GM19238 (cell line): Measurements from ENCODE around the gene SPRN.
"Not testable (repeated sequence)": the region's sequence is repeated elsewhere in the genome, so short reads cannot be mapped to it uniquely, and the experiment has no call there.

Source experiments
- DNase-seq: peaks from one replicate; pipeline ENCODE4 v3.0.0; 2011; ENCODE audit warnings: low spot score; ENCODE audit not compliant: insufficient read length

SPRN gene

DNA sequence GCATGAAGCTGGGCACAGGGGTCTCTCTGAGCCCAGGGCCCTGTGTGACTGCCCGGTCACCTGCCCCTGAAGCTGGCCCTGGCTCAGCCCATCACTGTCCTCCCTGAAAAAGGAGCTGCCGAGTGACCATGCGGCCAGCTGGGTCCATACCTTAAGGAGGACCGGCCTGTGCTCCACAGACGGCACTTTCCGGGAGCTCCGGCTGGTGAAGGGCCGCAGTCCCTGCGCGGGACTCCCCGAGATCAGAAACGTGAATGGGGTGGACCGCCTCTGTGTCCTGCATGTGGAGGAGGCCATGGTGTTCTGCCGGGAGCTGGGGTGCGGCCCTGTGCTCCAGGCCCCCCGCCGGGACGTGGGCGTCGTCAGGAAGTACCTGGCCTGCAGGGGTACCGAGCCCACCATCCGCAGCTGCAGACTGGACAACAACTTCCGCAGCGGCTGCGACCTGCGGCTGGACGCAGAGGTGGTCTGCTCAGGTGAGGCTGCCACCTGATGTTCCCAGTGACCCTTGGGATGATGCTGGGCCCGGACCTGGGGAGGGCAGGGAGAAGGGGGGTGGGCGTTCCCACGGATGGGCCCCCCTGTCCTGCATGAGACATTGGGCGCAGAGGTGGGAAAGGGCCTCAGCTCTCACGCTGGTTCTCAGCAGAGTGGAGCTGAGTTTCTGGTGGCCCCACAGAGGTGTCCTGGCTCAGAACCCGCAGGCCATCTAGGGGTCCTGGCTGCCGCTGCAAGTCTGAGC is 32.8 kb upstream of the SPRN start:
- no peak for DNase-seq

DNA sequence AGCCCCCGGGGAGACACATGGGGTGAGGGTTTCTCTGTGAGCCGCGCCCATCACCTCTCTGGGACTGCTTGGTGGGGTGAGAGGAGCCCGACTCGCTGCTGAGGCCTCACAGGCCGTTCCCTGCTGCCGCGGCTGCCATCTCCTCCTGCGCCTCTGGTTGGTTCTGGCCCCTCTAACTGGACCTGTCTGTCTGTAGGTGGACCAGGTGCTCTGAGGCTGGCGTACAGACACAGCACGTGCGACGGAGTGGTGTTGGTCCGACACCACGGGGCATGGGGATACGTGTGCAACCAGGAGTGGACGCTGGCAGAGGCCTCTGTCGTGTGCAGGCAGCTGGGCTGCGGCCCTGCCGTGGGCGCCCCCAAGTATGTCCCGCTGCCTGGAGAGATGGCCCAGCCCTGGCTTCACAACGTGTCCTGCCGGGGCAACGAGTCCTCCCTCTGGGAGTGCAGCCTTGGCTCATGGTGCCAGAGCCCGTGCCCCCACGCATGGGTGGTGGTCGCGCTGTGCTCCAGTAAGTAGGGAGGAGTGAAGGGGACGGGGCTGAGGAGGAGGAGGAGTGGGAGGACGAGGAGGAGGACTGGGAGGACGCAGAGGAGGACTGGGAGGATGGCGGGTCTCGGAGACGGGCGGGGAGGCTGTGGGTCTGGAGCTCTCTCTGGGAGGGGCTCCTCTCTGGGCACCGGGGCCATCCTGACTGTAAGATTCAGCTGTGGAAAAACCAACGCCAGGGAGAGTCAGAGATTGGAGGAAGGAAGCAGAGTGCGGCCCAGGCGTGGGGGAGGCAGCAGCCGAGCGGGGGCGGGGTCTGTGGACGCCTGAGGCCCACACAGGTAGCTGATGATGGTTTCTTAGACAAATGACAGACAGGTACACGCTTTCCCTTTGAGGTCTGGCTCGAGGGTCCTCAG is 31.9 kb upstream of the SPRN start:
- DNase-seq, result no peak

DNA sequence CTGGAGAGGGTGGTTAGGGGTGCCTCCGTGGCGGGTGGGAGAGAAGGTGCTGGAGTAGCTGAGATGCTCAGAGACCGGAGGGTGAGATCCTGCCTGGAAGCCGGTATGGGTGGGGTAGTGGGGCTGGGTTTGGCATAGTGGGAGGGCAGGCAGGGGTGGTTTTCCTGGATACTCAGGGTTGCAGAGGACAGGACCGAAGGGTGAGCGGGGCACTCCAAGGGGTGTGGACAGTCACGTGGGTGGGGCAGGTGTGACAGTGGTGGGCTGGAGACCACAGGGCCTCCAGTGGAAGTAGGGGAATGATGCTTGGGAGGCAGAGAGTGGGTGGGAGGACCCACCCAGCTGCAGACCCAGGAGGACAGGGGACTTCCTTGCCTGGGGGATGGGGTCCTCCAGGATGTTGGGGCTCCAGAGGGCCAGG is 31.2 kb upstream of the SPRN start:
- no peak for DNase-seq

DNA sequence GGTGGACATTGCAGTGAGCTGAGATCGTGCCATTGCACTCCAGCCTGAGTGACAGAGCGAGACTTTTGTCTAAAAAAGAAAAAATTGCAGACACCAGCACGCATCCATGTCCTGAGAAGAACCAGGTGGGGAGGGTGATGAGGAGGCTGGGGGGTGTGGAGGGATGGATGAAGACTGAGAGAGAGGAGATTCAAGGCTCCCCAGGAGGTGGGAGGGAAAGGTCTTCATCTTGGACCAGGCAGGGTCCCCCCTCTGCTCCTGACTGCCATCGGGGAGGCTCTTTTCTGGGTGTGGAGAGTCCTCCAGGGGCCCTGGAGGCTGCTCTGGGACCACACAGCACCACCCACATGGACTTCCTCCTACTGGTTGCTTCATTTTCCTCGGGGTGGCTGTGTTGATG is 30.8 kb upstream of the SPRN start:
- no peak for DNase-seq

DNA sequence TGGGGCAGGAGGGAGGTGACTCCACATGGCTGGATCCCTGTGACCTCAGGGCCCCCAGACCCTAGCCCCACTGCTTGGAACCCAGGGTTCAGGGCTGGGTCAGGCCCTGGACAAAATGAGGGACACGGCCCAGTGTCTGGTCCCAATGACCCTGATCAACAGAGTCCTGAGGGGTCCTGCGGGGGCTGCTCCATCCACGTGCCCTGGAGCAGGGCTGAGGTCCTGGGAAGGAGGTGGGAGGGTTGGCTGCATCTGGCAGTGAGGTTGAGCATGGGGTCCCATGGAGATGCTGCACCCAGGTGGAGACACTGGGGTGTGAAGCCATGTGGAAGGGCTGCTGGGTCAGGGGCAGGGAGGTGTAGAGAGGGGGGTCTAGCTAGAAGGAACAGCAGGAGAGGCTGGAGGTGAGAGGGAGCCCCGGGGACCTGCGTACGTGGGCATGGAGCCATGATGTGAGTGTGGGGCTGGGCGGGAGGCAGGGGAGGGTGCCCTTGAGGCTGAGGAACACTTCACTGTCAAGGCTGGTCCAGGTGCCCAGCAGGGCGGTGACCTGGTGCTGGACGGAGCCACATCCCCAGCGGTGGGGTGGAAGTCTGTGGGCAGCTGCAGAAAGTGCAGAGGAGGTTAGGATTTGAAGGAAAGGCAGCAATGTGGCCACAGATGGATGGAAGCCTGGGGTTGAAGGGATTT is 29.9 kb upstream of the SPRN start:
- no peak for DNase-seq

DNA sequence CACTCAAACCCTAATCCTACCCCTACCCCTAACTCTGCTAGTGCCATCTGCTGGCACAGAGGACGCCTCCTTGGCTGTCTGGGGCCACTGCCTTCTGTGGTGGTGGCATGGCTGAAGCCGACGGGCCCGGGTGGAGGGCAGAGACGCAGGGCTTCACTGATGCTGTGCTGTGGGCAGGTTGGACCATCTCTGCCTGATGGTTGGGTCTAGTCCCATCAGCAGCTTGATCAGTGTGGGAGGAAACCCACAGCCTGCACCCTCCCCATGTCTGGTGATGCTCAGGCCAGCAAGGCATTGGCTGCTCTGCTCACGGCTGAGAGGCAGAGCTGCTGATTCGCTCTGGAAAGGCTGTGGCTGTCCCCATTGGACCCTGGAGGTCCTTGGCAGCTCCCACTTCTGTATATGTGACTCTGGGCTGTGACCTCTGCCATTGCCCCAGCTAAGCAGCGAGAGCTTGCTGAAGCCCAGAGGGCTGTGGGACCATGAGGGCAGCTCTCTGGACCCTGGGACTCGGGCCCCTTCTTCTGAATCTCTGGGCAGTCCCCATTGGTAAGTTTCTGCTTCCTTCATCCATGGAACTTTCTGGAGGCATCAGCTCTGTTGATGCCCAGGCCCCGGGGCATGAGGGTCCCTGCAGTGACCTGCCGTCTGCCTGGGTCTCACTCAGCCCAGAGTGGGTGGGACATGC is 29.2 kb upstream of the SPRN start, which contains the start of gene SCART1:
SCART1 (plus strand) TSS at position 430 of the 688 bp plus-strand sequence; CDS start at position 483, 53 bp downstream.
- DNase-seq, result no peak

- DNase-seq, result no peak
Measured at GRCh38 chr10:133452453-133452852, 28.0 kb upstream of the SPRN start.

DNA sequence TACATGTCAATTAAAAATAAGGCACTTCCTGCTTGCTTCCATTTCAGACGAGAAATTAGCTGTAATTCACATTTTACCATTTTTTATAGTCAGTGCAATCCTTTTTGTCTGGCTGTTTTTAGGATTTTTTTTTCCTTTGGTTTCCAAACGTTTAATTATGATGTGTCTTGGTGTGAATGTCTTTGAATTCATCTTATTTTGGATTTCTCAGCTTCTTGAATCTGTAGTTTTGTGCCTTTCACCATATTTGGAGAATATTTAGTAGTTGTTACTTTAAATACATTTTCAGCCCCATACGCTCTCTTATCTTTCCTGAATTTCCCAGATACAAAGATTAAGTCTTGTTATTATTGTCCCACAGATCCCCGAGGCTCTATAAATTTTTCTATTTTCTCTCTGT is 26.9 kb upstream of the SPRN start:
- DNase-seq, result no peak

- DNase-seq, result no peak
Measured at GRCh38 chr10:133448120-133448519, 23.7 kb upstream of the SPRN start.

DNA sequence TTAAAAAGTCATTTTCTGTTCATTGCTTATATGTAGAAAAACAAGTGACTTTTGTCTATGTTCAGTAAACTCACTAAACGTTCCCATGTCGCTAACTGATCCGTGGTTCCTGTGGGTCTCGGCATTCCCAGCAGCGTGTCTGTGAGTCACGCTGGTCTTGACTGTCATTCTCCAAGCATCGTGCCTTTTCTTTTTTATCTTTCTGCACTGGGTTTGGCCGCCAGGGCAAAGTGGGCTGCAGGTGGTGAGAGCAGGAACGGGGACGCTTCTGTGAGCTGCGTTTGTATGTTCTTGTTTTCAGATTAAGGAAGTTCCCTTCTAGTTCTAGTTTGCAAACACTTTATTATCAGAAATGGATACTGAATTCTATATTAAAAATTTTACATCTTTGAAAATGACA is 22.6 kb upstream of the SPRN start:
- DNase-seq, result no peak

- no peak for DNase-seq
Measured at GRCh38 chr10:133445751-133446708, 21.6 kb upstream of the SPRN start.

GRCh38 chr10:133445268-133445732 is 20.9 kb upstream of the SPRN start:
- no peak for DNase-seq

DNA sequence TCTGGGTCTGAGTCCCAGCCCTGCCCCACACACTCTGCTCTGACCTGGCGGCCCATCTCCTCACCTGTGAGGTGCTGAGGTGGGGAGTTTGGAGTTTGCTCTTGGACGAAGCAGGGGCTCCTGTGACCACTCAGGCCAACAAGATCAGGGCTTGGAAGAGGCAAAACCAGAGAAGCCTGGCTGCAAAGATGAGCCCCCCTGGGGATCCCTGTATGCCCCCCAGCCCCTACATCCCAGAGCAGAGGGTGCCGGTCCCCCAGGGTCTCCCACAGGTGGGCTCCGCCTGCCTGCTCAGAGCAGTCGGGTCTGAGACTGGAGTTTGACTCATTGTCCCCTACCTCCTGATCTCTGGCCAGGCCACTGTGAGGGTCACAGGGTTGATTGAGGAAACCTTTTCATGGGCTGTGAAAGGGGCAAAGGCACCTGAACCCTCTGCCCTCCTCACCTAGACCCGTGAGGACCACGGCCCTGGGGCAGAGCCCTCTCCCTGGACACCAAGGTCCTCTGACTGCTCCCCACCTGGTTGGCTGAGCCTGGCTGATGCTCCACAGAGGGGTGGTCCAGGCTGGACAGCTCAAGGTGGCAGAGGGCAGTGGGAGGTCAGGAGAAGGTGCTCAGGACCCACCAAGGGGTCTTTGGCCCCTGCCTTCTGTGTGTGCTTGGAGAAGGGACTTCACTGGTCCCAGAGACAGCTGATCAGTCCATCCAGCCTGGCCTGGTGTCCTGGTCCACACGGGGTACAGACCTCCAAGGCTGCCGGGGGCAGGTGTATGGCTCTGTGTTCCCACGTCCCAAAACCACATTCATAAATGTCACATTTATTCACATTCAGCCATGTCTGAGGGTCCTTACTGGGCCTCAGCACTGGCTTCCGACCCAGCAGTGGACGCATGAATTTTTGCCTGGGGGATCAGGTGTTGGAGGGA is 20.2 kb upstream of the SPRN start:
- DNase-seq, result no peak

- no peak for DNase-seq
Measured at GRCh38 chr10:133442967-133443924, 18.8 kb upstream of the SPRN start.

DNA sequence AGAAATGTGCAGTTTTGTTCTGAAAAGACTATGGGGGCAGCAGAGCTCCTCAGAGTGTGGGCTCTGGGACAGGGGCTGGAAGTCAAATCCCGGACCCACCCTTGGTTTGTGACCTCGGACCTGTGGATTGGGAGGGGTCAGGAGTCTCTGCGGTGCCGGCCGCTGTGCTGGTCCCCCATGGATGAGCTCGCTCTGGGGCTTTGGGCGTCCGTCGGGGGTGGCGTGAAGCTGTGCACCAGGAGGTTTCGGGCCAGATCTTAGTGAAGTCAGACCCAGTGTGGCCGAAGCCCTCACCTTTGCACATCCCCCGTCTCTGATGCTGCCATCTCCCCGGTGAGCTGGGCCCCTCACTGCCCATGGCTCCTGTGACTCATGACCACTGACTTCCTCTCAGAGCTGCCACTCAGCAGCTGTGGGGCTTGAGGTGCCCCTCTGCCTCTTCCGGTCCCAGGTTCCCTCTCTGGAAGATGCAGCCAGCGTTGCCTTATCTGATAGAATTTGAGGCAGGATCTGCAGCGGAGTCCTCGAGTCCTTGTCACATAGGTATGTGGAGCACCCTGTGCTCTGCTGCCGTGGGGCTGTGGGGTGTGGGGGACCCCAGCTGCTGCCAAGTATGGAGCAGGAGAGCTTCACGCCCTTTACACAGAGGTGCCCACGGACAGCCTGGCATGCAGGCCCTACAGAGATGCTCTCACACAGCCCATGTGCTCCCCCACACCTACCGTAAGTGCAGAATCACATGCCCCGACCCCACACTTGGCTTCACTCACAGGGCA is 18.0 kb upstream of the SPRN start:
- no peak for DNase-seq

- DNase-seq, result no peak
Measured at GRCh38 chr10:133441780-133442179, 17.4 kb upstream of the SPRN start.

DNA sequence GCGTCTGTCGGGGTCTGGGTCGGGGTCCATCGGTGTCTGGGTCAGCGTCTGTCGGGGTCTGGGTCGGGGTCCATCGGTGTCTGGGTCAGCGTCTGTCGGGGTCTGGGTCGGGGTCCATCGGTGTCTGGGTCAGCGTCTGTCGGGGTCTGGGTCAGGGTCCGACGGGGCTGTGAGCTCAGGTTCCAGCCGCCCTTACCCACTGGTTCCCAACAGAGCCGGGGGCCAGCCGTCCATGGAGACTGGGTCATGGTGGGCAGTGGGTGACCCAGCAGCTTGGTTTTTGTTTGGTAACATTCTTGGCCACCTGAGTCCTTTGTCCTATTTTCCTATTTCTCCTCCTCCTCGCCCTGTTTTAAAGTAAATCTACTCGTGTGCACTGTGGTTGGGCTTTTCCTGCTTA is 16.9 kb upstream of the SPRN start:
- DNase-seq, result not testable (repeated sequence)
